Uterus (tissue), 2 donors: ENCODE measurements around the gene CHST9.

ENCODE experiments used
- POLR2A ChIP-seq, 2 donors: fragments of 450-650 bp; IDR thresholded peaks; one replicate each; pipeline ENCODE4 v1.6.1; 2016; ENCODE audit warnings: antibody characterized with exemption in 2 of 2, mild to moderate bottlenecking in 1 of 2, moderate library complexity in 1 of 2
- TF ChIP-seq, protein P1 (sequence below), 4 experiments: fragments of 200-600 bp in 2 of 4; fragments of 450-650 bp in 2 of 4; sonication (generic) in 2 of 4; IDR thresholded peaks; one replicate each; pipeline ENCODE4 v1.5.1; 2016 to 2019; ENCODE audit warnings: antibody characterized with exemption in 4 of 4, mild to moderate bottlenecking in 2 of 4, moderate library complexity in 1 of 4

DNA sequence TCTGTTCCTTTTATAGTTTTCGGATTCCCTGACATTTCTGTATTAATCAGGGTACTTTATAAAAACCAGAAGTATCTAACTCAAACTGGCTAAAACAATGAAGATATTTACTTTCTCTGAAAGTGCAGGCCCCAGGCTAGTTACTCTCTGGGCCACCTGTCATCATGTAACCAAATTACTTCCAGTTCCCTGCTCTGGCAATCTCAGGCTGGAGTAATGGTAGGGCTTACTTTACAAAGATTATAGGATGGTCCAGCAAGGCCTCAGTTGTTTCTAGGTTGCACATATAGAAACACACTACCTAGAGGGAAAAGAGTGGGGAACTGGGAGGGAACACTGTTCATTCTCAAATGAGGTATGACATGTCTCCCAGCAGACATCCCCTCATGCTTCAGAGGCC lies 74.8 kb downstream of the CHST9 start:
- no peak for TF ChIP-seq POLR2A (IDR thresholded peaks at IDR 0.05)
- TF ChIP-seq, protein P1, sequence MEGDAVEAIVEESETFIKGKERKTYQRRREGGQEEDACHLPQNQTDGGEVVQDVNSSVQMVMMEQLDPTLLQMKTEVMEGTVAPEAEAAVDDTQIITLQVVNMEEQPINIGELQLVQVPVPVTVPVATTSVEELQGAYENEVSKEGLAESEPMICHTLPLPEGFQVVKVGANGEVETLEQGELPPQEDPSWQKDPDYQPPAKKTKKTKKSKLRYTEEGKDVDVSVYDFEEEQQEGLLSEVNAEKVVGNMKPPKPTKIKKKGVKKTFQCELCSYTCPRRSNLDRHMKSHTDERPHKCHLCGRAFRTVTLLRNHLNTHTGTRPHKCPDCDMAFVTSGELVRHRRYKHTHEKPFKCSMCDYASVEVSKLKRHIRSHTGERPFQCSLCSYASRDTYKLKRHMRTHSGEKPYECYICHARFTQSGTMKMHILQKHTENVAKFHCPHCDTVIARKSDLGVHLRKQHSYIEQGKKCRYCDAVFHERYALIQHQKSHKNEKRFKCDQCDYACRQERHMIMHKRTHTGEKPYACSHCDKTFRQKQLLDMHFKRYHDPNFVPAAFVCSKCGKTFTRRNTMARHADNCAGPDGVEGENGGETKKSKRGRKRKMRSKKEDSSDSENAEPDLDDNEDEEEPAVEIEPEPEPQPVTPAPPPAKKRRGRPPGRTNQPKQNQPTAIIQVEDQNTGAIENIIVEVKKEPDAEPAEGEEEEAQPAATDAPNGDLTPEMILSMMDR (IDR thresholded peaks at IDR 0.05): no peak
